ENCODE measurements around the gene FRMD4A. TPM values are rescaled to one million over a fixed set of nuclear protein-coding genes. Genes with fewer than 3 reads are reported as not detected.

Gene FRMD4A
- total and polyA plus RNA-seq, 8 donors, result 6.9 to 25.3 (median 11.3) TPM

GRCh38 chr10:14190702-14191101 lies 140.0 kb downstream of the FRMD4A start:
- WGBS, 5 donors, result 63 to 89% (median 78%) methylated on average over 4 of the region's 4 CpGs
- H3K9me3 ChIP-seq, result no peaks in the 10 kb centered on the region
- H3K27ac ChIP-seq, result no peak overlapping the region
- no peaks in the 10 kb centered on the region for H3K36me3 ChIP-seq
- H3K27me3 ChIP-seq, result peaks cover 0 to 5% (median 3%) of the 10 kb centered on the region in 3 donors
- TF ChIP-seq POLR2AphosphoS5 (IDR thresholded peaks at IDR 0.05) (no peak), EP300 (IDR thresholded peaks at IDR 0.05) (no peak)
- no peaks in the 10 kb centered on the region for H3K4me1 ChIP-seq
- H3K4me3 ChIP-seq, result no peak overlapping the region
- no peak for DNase-seq
- intact Hi-C loops (cut with DNase I; ENCODE audit: low total_unique reads), result loop anchor here (10.0 kb wide), 1 partner anchor 284 kb away; no protein-coding TSS in a partner anchor

GRCh38 chr10:14186245-14186644 lies 144.5 kb downstream of the FRMD4A start:
- no peaks in the 10 kb centered on the region for H3K9me3 ChIP-seq
- peaks cover 0 to 5% (median 0%) of the 10 kb centered on the region in 4 donors for H3K4me1 ChIP-seq
- H3K27ac ChIP-seq, result no peak overlapping the region
- no peak overlapping the region for H3K4me3 ChIP-seq
- H3K27me3 ChIP-seq, result peaks cover 0 to 16% (median 9%) of the 10 kb centered on the region in 3 donors
- intact Hi-C loops (cut with DNase I; ENCODE audit: low total_unique reads), result no loop called here
- 77 to 86% (median 84%) methylated on average over 6 of the region's 6 CpGs for WGBS, 5 donors
- no peak for TF ChIP-seq POLR2AphosphoS5 (IDR thresholded peaks at IDR 0.05)
- TF ChIP-seq POLR2A (IDR thresholded peaks at IDR 0.05), result no peak
- TF ChIP-seq EP300 (IDR thresholded peaks at IDR 0.05), result no peak
- TF ChIP-seq, protein P1, sequence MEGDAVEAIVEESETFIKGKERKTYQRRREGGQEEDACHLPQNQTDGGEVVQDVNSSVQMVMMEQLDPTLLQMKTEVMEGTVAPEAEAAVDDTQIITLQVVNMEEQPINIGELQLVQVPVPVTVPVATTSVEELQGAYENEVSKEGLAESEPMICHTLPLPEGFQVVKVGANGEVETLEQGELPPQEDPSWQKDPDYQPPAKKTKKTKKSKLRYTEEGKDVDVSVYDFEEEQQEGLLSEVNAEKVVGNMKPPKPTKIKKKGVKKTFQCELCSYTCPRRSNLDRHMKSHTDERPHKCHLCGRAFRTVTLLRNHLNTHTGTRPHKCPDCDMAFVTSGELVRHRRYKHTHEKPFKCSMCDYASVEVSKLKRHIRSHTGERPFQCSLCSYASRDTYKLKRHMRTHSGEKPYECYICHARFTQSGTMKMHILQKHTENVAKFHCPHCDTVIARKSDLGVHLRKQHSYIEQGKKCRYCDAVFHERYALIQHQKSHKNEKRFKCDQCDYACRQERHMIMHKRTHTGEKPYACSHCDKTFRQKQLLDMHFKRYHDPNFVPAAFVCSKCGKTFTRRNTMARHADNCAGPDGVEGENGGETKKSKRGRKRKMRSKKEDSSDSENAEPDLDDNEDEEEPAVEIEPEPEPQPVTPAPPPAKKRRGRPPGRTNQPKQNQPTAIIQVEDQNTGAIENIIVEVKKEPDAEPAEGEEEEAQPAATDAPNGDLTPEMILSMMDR (IDR thresholded peaks at IDR 0.05), result no peak
- no peaks in the 10 kb centered on the region for H3K36me3 ChIP-seq
- no peak for DNase-seq

- Histone ChIP-seq H3K9me3 (no peaks in the 10 kb centered on the region), H3K27me3 (peaks cover 0 to 22% (median 7%) of the 10 kb centered on the region in 3 donors), H3K4me1 (peaks cover 0 to 5% (median 0%) of the 10 kb centered on the region in 4 donors), H3K4me3 (no peak overlapping the region), H3K27ac (no peak overlapping the region), H3K36me3 (no peaks in the 10 kb centered on the region)
- DNase-seq, result peak in 1 of 2 donors; percentile 63
- intact Hi-C loops (cut with DNase I; ENCODE audit: low total_unique reads), result no loop called here
- 55 to 64% (median 59%) methylated on average over 7 of the region's 7 CpGs for WGBS, 5 donors
- no peak for TF ChIP-seq POLR2A (IDR thresholded peaks at IDR 0.05)
- TF ChIP-seq EP300 (IDR thresholded peaks at IDR 0.05), result no peak
- TF ChIP-seq, protein P1 (IDR thresholded peaks at IDR 0.05), result no peak
- TF ChIP-seq POLR2AphosphoS5 (IDR thresholded peaks at IDR 0.05), result no peak
These were observed 145.2 kb downstream of the FRMD4A start for GRCh38 chr10:14185316-14186045.

DNA sequence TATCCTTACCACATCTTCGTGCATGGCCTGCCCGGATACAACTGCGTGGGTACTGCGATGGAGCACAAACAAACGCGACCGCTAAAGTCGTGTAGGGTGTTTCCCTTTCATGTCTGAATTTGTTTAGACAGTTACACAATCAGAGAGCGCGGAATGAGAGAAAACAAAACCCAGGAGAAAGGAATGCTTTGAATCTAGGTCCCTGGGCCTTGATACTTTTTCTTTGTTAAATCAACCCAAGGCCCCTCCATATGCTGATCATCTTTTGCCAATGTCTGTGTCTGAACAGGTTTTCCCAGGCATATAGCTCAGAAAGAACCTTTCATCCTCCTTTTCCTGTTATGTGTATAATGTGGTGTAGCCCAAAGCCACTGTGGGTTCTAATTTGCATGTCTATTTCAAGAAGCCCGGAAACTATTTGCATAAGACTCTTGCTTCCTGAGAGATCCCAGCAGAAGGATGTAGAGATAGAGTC lies 145.8 kb downstream of the FRMD4A start:
- intact Hi-C loops (cut with DNase I; ENCODE audit: low total_unique reads), result no loop called here
- Histone ChIP-seq H3K27me3 (peaks cover 0 to 26% (median 6%) of the 10 kb centered on the region in 3 donors), H3K4me3 (no peak overlapping the region), H3K27ac (no peak overlapping the region), H3K36me3 (no peaks in the 10 kb centered on the region), H3K9me3 (no peaks in the 10 kb centered on the region), H3K4me1 (peaks cover 0 to 5% (median 0%) of the 10 kb centered on the region in 4 donors)
- peak in 1 of 2 donors; percentile 53 for DNase-seq
- 31 to 58% (median 47%) methylated on average over 11 of the region's 11 CpGs for WGBS, 5 donors
- TF ChIP-seq POLR2AphosphoS5 (IDR thresholded peaks at IDR 0.05) (no peak), EP300 (IDR thresholded peaks at IDR 0.05) (no peak), POLR2A (IDR thresholded peaks at IDR 0.05) (no peak)
- TF ChIP-seq, protein P1 (IDR thresholded peaks at IDR 0.05), result no peak

DNA sequence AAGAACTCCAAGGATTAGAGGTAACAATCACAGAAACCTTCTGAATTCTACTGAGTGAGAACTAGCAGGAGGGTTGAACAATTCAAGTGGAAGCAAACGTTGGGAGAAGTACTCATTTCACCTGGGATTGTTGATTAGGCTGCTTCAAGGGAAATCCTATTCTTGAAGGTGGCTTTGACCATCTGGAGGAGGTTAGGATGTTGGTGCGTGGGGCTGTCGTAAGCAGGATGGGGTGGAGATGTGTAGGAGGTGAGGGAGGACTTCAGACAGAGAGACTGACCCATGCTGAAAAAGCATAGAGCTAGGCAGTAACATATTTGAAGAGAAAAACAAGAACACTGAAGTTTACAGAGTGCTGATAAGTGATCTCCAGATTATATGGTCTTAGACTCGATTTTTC lies 147.9 kb downstream of the FRMD4A start:
- Histone ChIP-seq H3K4me1 (peaks cover 0 to 5% (median 0%) of the 10 kb centered on the region in 4 donors), H3K9me3 (no peaks in the 10 kb centered on the region), H3K27me3 (peaks cover 0 to 32% (median 6%) of the 10 kb centered on the region in 3 donors), H3K36me3 (no peaks in the 10 kb centered on the region), H3K27ac (no peak overlapping the region), H3K4me3 (no peak overlapping the region)
- intact Hi-C loops (cut with DNase I; ENCODE audit: low total_unique reads), result no loop called here
- 51 to 67% (median 65%) methylated on average over 4 of the region's 4 CpGs for WGBS, 5 donors
- no peak for DNase-seq
- TF ChIP-seq EP300 (IDR thresholded peaks at IDR 0.05) (no peak), POLR2A (IDR thresholded peaks at IDR 0.05) (no peak), POLR2AphosphoS5 (IDR thresholded peaks at IDR 0.05) (no peak)
- TF ChIP-seq, protein P1 (IDR thresholded peaks at IDR 0.05), result no peak

Measured in stomach (tissue), 9 donors.